Astrocyte of the cerebellum (primary cell): ENCODE data around the gene SHROOM3.

Experiments
- DNase-seq: peaks from one replicate; pipeline ENCODE4 v3.0.0-alpha.2; 2011; ENCODE audit warnings: low read depth
- H3K4me3 ChIP-seq: 2 replicates; pipeline ENCODE4 v1.5.1; 2011; ENCODE audit warnings: mild to moderate bottlenecking, low read depth, low read length, moderate library complexity
- in situ Hi-C: cut with HindIII; loops from 2 replicates; pipeline ENCODE4 v1.10.0; 2017; ENCODE audit warnings: low sequenced_read_pairs
- TF ChIP-seq, protein P1 (sequence below): IDR thresholded peaks from 2 replicates; pipeline ENCODE4 v1.5.1; 2012; ENCODE audit warnings: low read length, low read depth, moderate library complexity, mild to moderate bottlenecking; ENCODE audit errors: missing control alignments

The SHROOM3 gene

DNA sequence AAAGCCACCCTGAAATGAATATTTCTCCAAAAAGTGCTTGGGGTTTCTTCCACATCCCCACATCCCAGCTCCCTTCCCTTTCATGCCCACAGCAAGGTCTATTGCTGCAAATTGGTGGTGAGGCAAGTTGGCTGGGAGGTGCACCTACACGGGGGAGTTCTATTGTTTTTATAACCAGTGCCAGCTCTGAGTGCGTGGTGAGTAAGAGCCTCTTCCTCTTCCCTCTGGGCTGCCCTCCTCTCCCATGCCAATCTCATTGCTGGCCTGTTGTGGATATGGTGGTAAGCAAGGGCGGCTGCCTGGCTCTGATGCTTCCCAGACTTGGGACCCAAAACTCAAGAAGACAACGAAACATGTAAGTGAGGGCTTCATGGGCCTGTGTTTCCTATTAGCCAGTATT lies 204.3 kb downstream of the SHROOM3 start:
- no peak for DNase-seq
- H3K4me3 ChIP-seq, result no peak overlapping the region
- TF ChIP-seq, protein P1, sequence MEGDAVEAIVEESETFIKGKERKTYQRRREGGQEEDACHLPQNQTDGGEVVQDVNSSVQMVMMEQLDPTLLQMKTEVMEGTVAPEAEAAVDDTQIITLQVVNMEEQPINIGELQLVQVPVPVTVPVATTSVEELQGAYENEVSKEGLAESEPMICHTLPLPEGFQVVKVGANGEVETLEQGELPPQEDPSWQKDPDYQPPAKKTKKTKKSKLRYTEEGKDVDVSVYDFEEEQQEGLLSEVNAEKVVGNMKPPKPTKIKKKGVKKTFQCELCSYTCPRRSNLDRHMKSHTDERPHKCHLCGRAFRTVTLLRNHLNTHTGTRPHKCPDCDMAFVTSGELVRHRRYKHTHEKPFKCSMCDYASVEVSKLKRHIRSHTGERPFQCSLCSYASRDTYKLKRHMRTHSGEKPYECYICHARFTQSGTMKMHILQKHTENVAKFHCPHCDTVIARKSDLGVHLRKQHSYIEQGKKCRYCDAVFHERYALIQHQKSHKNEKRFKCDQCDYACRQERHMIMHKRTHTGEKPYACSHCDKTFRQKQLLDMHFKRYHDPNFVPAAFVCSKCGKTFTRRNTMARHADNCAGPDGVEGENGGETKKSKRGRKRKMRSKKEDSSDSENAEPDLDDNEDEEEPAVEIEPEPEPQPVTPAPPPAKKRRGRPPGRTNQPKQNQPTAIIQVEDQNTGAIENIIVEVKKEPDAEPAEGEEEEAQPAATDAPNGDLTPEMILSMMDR, result no peak
- in situ Hi-C loops, result no loop called here

DNA sequence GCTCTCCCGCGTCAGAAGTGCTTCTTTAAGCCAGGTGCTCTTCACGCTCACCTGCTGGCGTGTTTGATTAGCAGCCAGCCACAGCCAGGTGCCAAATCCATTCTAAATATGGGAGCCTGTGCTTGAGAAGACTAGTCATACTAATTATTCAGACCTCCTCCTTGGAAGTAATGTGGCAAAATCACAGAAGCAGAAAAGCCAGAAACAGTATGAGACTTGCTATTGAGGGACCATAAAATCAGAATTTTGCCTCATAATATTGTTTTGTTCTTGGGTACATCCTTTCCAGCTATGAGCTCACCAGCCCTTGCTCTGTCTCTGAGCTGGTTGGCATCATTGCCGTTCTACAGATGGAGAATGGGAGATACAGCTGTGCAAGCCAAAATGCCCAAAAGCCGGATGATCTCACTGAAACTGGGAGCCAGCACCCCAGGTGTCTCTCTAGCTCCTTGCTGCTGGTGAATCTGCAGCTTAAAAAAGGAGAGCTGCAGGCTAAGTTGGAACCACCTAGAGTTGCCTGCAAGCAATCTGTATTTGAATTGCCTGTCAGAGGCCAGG lies 205.4 kb downstream of the SHROOM3 start:
- H3K4me3 ChIP-seq, result no peak overlapping the region
- no peak for DNase-seq
- in situ Hi-C loops, result no loop called here
- TF ChIP-seq, protein P1, result no peak

DNA sequence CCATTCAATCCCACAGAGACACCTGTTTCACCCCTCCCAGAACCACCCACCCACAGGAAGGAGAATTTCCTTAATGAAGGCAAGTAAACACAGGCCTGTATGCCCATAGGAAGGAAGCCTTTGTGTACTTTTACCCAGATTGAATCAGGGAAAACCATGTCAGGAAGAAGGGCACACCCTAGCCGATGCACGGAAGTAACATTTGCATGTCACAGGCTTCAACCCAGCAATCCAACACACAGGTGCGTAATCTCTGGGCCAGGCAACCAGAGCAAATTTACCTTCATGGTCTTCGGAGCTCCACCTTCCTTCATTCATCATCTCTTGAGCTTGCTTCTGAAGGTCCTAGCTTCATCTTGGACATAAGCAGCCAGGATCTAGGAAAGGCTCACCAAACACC lies 206.3 kb downstream of the SHROOM3 start:
- in situ Hi-C loops, result no loop called here
- no peak for DNase-seq
- TF ChIP-seq, protein P1, result no peak
- no peak overlapping the region for H3K4me3 ChIP-seq

DNA sequence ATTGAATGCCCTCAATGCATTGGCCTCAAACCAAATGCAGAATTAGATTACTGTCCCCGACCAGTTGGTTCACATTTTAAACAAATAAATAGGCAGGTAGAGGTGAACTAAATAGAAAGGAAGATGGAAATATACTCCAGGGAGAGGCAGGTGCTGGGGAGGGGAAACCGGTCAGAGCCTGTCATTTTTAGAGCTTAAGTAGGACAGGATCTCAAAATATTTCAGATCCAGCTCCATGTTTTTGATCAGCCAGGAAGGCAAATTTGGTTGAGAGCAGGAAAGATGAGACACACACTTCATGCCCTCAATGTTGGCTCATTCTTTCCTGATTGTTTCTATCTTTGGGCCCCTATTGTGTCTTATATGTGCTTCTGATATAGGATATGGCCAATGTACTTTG lies 206.7 kb downstream of the SHROOM3 start:
- H3K4me3 ChIP-seq, result no peak overlapping the region
- TF ChIP-seq, protein P1, result no peak
- DNase-seq, result no peak
- in situ Hi-C loops, result no loop called here

DNA sequence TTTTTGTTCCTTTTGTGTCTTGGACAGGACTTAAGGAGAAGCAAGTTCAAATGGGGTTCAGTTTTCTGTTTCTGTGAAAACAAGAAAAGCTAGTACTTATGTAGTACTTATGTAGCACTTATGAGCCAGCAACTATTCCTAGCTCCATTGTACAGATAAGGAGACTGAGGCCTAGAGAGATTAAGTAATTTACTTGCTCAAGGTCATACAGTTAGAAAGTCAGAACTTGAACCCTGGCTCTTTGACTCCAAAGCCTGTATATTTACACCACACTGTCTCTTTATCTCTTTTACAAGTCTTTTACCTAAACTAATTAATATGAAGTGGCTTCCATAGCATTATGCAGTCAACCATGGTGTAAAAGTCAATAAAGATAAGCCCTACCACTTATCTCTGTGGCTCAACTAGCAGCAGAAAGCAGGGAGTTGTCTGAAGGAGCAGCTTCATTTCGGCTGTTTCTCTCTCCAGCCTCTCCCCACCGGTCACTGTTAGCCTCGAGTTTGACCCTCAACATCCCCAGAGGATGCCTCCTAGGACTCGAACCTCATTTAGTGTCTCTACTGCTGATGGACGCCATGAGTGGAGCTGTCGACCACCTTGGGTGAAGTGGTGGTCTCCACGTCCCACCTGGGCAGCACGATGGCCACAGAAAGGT lies 209.9 kb downstream of the SHROOM3 start:
- in situ Hi-C loops, result no loop called here
- no peak overlapping the region for H3K4me3 ChIP-seq
- DNase-seq, result no peak
- TF ChIP-seq, protein P1, result no peak

DNA sequence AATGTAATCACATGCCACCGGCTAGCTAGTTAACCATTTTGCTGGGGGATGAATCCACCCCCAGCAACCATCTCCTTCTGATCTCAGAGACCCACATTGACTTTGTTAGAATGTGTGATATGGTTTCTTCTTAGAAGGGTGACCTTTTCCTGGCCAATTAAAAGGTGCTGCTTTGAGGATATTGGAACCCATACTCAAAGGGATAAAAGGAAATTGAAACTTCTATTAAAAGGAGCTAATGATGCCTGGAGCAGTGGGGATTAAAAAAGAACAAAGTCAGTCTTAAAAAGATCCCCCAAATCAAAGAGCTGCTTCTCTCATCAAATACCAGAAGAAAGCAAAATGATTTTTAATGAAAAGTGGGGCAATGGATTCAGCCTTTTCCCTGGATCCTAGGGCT lies 214.1 kb downstream of the SHROOM3 start:
- in situ Hi-C loops, result no loop called here
- TF ChIP-seq, protein P1, result no peak
- no peak overlapping the region for H3K4me3 ChIP-seq

More for the DNA sequence above, 214.1 kb downstream of the SHROOM3 start:
- no peak for DNase-seq
